ENCODE data around the gene TXN. TPM values are rescaled to one million over a fixed set of nuclear protein-coding genes. Genes with fewer than 3 reads are reported as not detected.

TXN gene
- 161 and 191 TPM in 2 replicates for total RNA-seq

DNA sequence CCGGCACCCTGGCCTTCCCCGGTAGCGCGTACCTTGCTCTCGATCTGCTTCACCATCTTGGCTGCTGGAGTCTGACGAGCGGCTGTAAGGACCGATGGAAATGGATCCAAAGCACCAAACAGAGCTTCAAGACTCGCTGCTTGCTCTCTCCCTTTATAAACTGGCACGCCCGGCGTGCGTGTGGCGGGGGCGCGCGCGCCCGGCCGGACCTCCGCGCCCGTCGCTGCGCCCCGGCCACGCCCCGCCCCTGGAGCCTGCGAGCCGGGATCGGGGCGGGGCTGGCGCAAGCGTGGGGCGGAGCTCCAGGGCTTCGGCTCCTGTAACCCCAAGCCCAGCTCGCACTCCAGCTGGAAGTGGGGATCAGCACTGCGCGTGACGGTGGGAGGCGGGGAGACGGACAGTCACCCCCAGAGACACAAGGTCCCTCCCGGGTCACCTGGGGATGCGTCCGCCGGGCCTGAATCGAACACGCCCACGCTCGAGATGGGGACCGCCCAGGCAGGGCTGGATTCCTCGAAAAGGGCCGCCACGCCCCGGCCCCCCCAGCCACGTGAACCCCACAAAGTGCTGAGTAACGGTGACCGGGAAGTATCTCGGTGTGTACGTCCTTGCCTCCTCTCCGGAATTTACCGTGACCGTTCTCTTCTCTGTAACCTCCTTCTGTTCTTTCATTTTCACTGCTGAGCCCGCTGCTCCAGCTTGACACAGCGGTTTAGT lies at the start of gene TXN:
TXN (minus strand) TSS at position 128 of the 717 bp plus-strand sequence; CDS start at position 56, 72 bp downstream.

GRCh38 chr9:110208031-110208430 lies 48.3 kb downstream of the TXN start, which contains the start of gene C9orf152:
C9orf152 (minus strand) TSS chr9:110208159; CDS start chr9:110207579, 580 bp downstream.

Other genes starting within 250 kb of the TXN start
- gene C9orf152, start 48.3 kb downstream of the TXN start, total RNA-seq, result not detected in 2 replicates
- gene TXNDC8, start 81.4 kb upstream of the TXN start, total RNA-seq, result not detected in 2 replicates